Measurements from ENCODE around the gene TBC1D30.

DNA sequence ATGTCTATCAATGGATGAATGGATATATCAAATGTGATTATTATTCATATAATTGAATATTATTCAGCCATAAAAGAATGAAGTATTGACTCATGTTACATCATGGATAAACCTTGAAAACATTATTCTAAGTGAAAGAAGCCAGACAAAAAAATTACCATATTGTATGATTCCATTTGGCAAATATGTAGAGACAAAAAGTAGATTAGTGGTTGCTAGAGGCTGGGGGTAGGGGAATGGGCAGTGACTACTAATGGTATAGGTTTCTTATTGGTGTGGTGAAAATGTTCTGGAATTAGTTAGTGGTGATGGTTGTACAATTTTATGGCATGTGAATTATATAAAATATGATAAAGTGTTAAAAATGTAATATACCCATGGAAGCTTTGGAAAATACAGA lies 33.4 kb upstream of the TBC1D30 start:
- TF ChIP-seq POLR2A (IDR thresholded peaks at IDR 0.05): no peak
- no peak for TF ChIP-seq POLR2AphosphoS5 (IDR thresholded peaks at IDR 0.05)

All from gastroesophageal sphincter (tissue), 2 donors.